Upper lobe of left lung (tissue), 6 donors: ENCODE measurements around the gene KRT76. TPM values are rescaled to one million over a fixed set of nuclear protein-coding genes. Genes with fewer than 3 reads are reported as not detected.

Source experiments
- ATAC-seq, 2 donors: fragments of 200-7000 bp; cut with Tn5 transposase; one replicate each; pipeline ENCODE4 v1.9.1; 2022; ENCODE audit warnings: mild to moderate bottlenecking in 2 of 2, moderate library complexity in 2 of 2; ENCODE audit not compliant: low FRiP score in 2 of 2
- DNase-seq, 2 donors: peaks; one replicate each; pipeline ENCODE4 v3.0.0-alpha.2; 2019 to 2020
- H3K27ac ChIP-seq, 4 donors: fragments of 200-600 bp; sonication (generic); one replicate each; pipeline ENCODE4 v1.5.1; 2016 to 2019
- H3K27me3 ChIP-seq, 4 donors: fragments of 200-600 bp; sonication (generic); one replicate each; pipeline ENCODE4 v1.5.1; 2017 to 2019
- H3K36me3 ChIP-seq, 4 donors: fragments of 200-600 bp; sonication (generic); one replicate each; pipeline ENCODE4 v1.5.1; 2016 to 2019
- H3K4me1 ChIP-seq, 4 donors: fragments of 200-600 bp; sonication (generic); one replicate each; pipeline ENCODE4 v1.5.1; 2018 to 2019
- H3K4me3 ChIP-seq, 4 donors: fragments of 200-600 bp; sonication (generic); one replicate each; pipeline ENCODE4 v1.5.1; 2017 to 2019; ENCODE audit warnings: mild to moderate bottlenecking in 2 of 4, moderate library complexity in 1 of 4
- H3K9me3 ChIP-seq, 4 donors: fragments of 200-600 bp; sonication (generic); one replicate each; pipeline ENCODE4 v1.5.1; 2018 to 2019
- CTCF ChIP-seq, 6 experiments: fragments of 450-650 bp in 4 of 6; fragments of 200-600 bp in 2 of 6; sonication (generic) in 2 of 6; IDR thresholded peaks; one replicate each; pipeline ENCODE4 v1.5.1; 2016 to 2019; ENCODE audit warnings: antibody characterized with exemption in 6 of 6
- EP300 ChIP-seq, 4 donors: sonication (generic); formaldehyde crosslinking; IDR thresholded peaks; one replicate each; pipeline ENCODE4 v1.5.1; 2017; ENCODE audit warnings: antibody characterized with exemption in 4 of 4, control low read depth in 2 of 4
- POLR2A ChIP-seq, 4 donors: fragments of 450-650 bp; IDR thresholded peaks; one replicate each; pipeline ENCODE4 v1.5.1; 2016 to 2017; ENCODE audit warnings: antibody characterized with exemption in 4 of 4, mild to moderate bottlenecking in 2 of 4
- POLR2AphosphoS5 ChIP-seq, 2 donors: sonication (generic); formaldehyde crosslinking; IDR thresholded peaks; one replicate each; pipeline ENCODE4 v1.5.1; 2017; ENCODE audit warnings: antibody characterized with exemption in 2 of 2
- WGBS, 2 donors: methylation state at CpG; one replicate each; pipeline ENCODE4 v1.1.5; 2017 to 2018; 5-methylcytosine and 5-hydroxymethylcytosine counted together
- total RNA-seq, 6 donors: library from RNA; depleted of rRNA in 4 of 6; stranded (reverse); fragments of >200 nt in 4 of 6; gene quantifications; one replicate each; pipeline versions ENCODE4 v1.1.0 to v1.2.1, GENCODE V29; 2016 to 2021
- donor health status: DM: no; HTN: no; CAD: no; lungs with moderate emphysema.
- donor health status: DM: no; HTN: yes; CAD: no; lungs with severe emphysema.

The KRT76 gene
- total RNA-seq, 6 donors from 2014 or later, result not detected

GRCh38 chr12:52759695-52760094 is 17.4 kb downstream of the KRT76 start:
- H3K27ac ChIP-seq, result no peak overlapping the region
- 57 to 73% methylated on average over 2 of the region's 2 CpGs for WGBS, 2 donors

GRCh38 chr12:52759218-52759617 is 17.9 kb downstream of the KRT76 start:
- WGBS, 2 donors, result 34 to 36% methylated on average over 2 of the region's 2 CpGs
- no peak for ATAC-seq

More at GRCh38 chr12:52759695-52760094, 17.4 kb downstream of the KRT76 start:
- Histone ChIP-seq H3K4me1 (no peaks in the 10 kb centered on the region), H3K36me3 (no peaks in the 10 kb centered on the region), H3K9me3 (peaks cover 8 to 26% (median 20%) of the 10 kb centered on the region in 4 donors), H3K4me3 (no peak overlapping the region), H3K27me3 (no peaks in the 10 kb centered on the region)
- ATAC-seq (no peak), DNase-seq (no peak)
- TF ChIP-seq EP300 (IDR thresholded peaks at IDR 0.05) (no peak), CTCF (IDR thresholded peaks at IDR 0.05) (no peak), POLR2AphosphoS5 (IDR thresholded peaks at IDR 0.05) (no peak), POLR2A (IDR thresholded peaks at IDR 0.05) (no peak)

GRCh38 chr12:52757449-52758176 is 19.5 kb downstream of the KRT76 start:
- no peaks in the 10 kb centered on the region for H3K27me3 ChIP-seq

More at GRCh38 chr12:52759218-52759617, 17.9 kb downstream of the KRT76 start:
- Histone ChIP-seq H3K4me1 (no peaks in the 10 kb centered on the region), H3K27ac (no peak overlapping the region), H3K4me3 (no peak overlapping the region), H3K27me3 (no peaks in the 10 kb centered on the region), H3K36me3 (no peaks in the 10 kb centered on the region), H3K9me3 (peaks cover 8 to 26% (median 20%) of the 10 kb centered on the region in 4 donors)
- DNase-seq, result no peak
- TF ChIP-seq CTCF (IDR thresholded peaks at IDR 0.05) (no peak), POLR2A (IDR thresholded peaks at IDR 0.05) (no peak), POLR2AphosphoS5 (IDR thresholded peaks at IDR 0.05) (no peak), EP300 (IDR thresholded peaks at IDR 0.05) (no peak)

GRCh38 chr12:52756281-52756960 is 20.7 kb downstream of the KRT76 start:
- TF ChIP-seq CTCF (IDR thresholded peaks at IDR 0.05), result no peak
- no peak for TF ChIP-seq POLR2AphosphoS5 (IDR thresholded peaks at IDR 0.05)
- TF ChIP-seq POLR2A (IDR thresholded peaks at IDR 0.05), result no peak
- TF ChIP-seq EP300 (IDR thresholded peaks at IDR 0.05), result no peak
- ATAC-seq, result no peak
- peaks cover 8 to 17% (median 16%) of the 10 kb centered on the region in 4 donors for H3K9me3 ChIP-seq
- no peak for DNase-seq
- WGBS, 2 donors, result 81 to 85% methylated on average over 8 of the region's 8 CpGs
- H3K36me3 ChIP-seq, result no peaks in the 10 kb centered on the region
- H3K27me3 ChIP-seq, result no peaks in the 10 kb centered on the region
- H3K27ac ChIP-seq, result no peak overlapping the region
- H3K4me1 ChIP-seq, result no peaks in the 10 kb centered on the region
- no peak overlapping the region for H3K4me3 ChIP-seq

More at GRCh38 chr12:52757449-52758176, 19.5 kb downstream of the KRT76 start:
- Histone ChIP-seq H3K4me1 (no peaks in the 10 kb centered on the region), H3K27ac (no peak overlapping the region), H3K36me3 (no peaks in the 10 kb centered on the region), H3K9me3 (peaks cover 8 to 26% (median 20%) of the 10 kb centered on the region in 4 donors), H3K4me3 (no peak overlapping the region)
- DNase-seq (no peak), ATAC-seq (no peak)
- TF ChIP-seq POLR2A (IDR thresholded peaks at IDR 0.05), result no peak
- WGBS, 2 donors, result 36 to 42% methylated on average over 1 of the region's 1 CpG

- WGBS, 2 donors, result 81 to 84% methylated on average over 3 of the region's 3 CpGs
- TF ChIP-seq POLR2A (IDR thresholded peaks at IDR 0.05) (no peak), POLR2AphosphoS5 (IDR thresholded peaks at IDR 0.05) (no peak), CTCF (IDR thresholded peaks at IDR 0.05) (no peak), EP300 (IDR thresholded peaks at IDR 0.05) (no peak)
- ATAC-seq (no peak), DNase-seq (no peak)
- H3K27ac ChIP-seq, result no peak overlapping the region
- no peaks in the 10 kb centered on the region for H3K27me3 ChIP-seq
- H3K4me1 ChIP-seq, result no peaks in the 10 kb centered on the region
- H3K36me3 ChIP-seq, result no peaks in the 10 kb centered on the region
- H3K9me3 ChIP-seq, result peaks cover 4 to 10% (median 7%) of the 10 kb centered on the region in 4 donors
- H3K4me3 ChIP-seq, result no peak overlapping the region
Observed at GRCh38 chr12:52755533-52755932, 21.6 kb downstream of the KRT76 start.
